Measurements from ENCODE around the gene PAFAH1B2. TPM values are rescaled to one million over a fixed set of nuclear protein-coding genes. Genes with fewer than 3 reads are reported as not detected.
A peak's percentile ranks its signal among the peaks of the same experiment; 100 is the strongest.

Gene PAFAH1B2
- total RNA-seq, 6 donors from 2014 or later: 63.9 to 101 (median 81.3) TPM

GRCh38 chr11:117172724-117173421, 28.8 kb downstream of the PAFAH1B2 start:
- H3K27ac ChIP-seq: peak overlapping the region in 2 of 4 donors; percentile 32 to 53
- H3K27me3 ChIP-seq: no peaks in the 10 kb centered on the region
- TF ChIP-seq POLR2A (IDR thresholded peaks at IDR 0.05): no peak
- no peak for TF ChIP-seq POLR2AphosphoS5 (IDR thresholded peaks at IDR 0.05)
- no peak for TF ChIP-seq EP300 (IDR thresholded peaks at IDR 0.05)
- TF ChIP-seq, protein P1, sequence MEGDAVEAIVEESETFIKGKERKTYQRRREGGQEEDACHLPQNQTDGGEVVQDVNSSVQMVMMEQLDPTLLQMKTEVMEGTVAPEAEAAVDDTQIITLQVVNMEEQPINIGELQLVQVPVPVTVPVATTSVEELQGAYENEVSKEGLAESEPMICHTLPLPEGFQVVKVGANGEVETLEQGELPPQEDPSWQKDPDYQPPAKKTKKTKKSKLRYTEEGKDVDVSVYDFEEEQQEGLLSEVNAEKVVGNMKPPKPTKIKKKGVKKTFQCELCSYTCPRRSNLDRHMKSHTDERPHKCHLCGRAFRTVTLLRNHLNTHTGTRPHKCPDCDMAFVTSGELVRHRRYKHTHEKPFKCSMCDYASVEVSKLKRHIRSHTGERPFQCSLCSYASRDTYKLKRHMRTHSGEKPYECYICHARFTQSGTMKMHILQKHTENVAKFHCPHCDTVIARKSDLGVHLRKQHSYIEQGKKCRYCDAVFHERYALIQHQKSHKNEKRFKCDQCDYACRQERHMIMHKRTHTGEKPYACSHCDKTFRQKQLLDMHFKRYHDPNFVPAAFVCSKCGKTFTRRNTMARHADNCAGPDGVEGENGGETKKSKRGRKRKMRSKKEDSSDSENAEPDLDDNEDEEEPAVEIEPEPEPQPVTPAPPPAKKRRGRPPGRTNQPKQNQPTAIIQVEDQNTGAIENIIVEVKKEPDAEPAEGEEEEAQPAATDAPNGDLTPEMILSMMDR (IDR thresholded peaks at IDR 0.05): no peak
- DNase-seq: no peak
- peaks cover 0 to 41% (median 13%) of the 10 kb centered on the region in 4 donors for H3K36me3 ChIP-seq
- no peak overlapping the region for H3K4me3 ChIP-seq
- peaks cover 10 to 14% (median 13%) of the 10 kb centered on the region in 4 donors for H3K4me1 ChIP-seq
- peak in 1 of 2 donors; percentile 42 for ATAC-seq (ENCODE audit: low FRiP score in 2 of 2)
- 80% methylated on average over 14 of the region's 14 CpGs for WGBS, 2 donors
- no peaks in the 10 kb centered on the region for H3K9me3 ChIP-seq

- no peaks in the 10 kb centered on the region for H3K9me3 ChIP-seq
- TF ChIP-seq EP300 (IDR thresholded peaks at IDR 0.05): no peak
- TF ChIP-seq, protein P1 (IDR thresholded peaks at IDR 0.05): no peak
- TF ChIP-seq POLR2AphosphoS5 (IDR thresholded peaks at IDR 0.05): no peak
- no peak for TF ChIP-seq POLR2A (IDR thresholded peaks at IDR 0.05)
- 77 to 85% methylated on average over 7 of the region's 7 CpGs for whole genome bisulfite sequencing, 2 donors
- H3K36me3 ChIP-seq: peaks cover 0 to 19% (median 4%) of the 10 kb centered on the region in 4 donors
- H3K4me3 ChIP-seq: no peak overlapping the region
- no peaks in the 10 kb centered on the region for H3K27me3 ChIP-seq
- ATAC-seq (ENCODE audit: low FRiP score in 2 of 2): no peak
- H3K4me1 ChIP-seq: peaks cover 22 to 29% (median 24%) of the 10 kb centered on the region in 4 donors
- DNase-seq: peak in 1 of 2 donors; percentile 5
- H3K27ac ChIP-seq: peak overlapping the region in 1 of 4 donors; percentile 18
Measured at GRCh38 chr11:117175104-117175503, 31.0 kb downstream of the PAFAH1B2 start.

- ATAC-seq (ENCODE audit: low FRiP score in 2 of 2) (no peak), DNase-seq (no peak)
- Histone ChIP-seq H3K4me1 (peaks cover 26 to 35% (median 30%) of the 10 kb centered on the region in 4 donors), H3K27ac (no peak overlapping the region), H3K9me3 (no peaks in the 10 kb centered on the region), H3K4me3 (no peak overlapping the region), H3K36me3 (peaks cover 0 to 12% (median under 1%) of the 10 kb centered on the region in 4 donors), H3K27me3 (no peaks in the 10 kb centered on the region)
- WGBS, 2 donors: 80 to 81% methylated on average over 5 of the region's 5 CpGs
- TF ChIP-seq EP300 (IDR thresholded peaks at IDR 0.05) (no peak), POLR2AphosphoS5 (IDR thresholded peaks at IDR 0.05) (no peak), POLR2A (IDR thresholded peaks at IDR 0.05) (no peak)
- TF ChIP-seq, protein P1 (IDR thresholded peaks at IDR 0.05): no peak
Measured at GRCh38 chr11:117175781-117176180, 31.7 kb downstream of the PAFAH1B2 start.

- 75 to 79% methylated on average over 1 of the region's 1 CpG for WGBS, 2 donors
- TF ChIP-seq POLR2A (IDR thresholded peaks at IDR 0.05): no peak
- TF ChIP-seq, protein P1 (IDR thresholded peaks at IDR 0.05): no peak
- no peak for TF ChIP-seq POLR2AphosphoS5 (IDR thresholded peaks at IDR 0.05)
- TF ChIP-seq EP300 (IDR thresholded peaks at IDR 0.05): no peak
- no peaks in the 10 kb centered on the region for H3K27me3 ChIP-seq
- ATAC-seq (ENCODE audit: low FRiP score in 2 of 2) (no peak), DNase-seq (peak in 1 of 2 donors; percentile 8)
- peaks cover 29 to 39% (median 34%) of the 10 kb centered on the region in 4 donors for H3K4me1 ChIP-seq
- peaks cover 0 to 8% (median 0%) of the 10 kb centered on the region in 4 donors for H3K36me3 ChIP-seq
- H3K4me3 ChIP-seq: no peak overlapping the region
- H3K27ac ChIP-seq: no peak overlapping the region
- H3K9me3 ChIP-seq: no peaks in the 10 kb centered on the region
Measured at GRCh38 chr11:117176186-117176585, 32.1 kb downstream of the PAFAH1B2 start.
